H1 (cell line): Measurements from ENCODE around the gene IQCM. TPM values are rescaled to one million over a fixed set of nuclear protein-coding genes. Genes with fewer than 3 reads are reported as not detected.

ENCODE experiments used
- ASH2L ChIP-seq: fragments of 200-600, 300-600 bp; sonication (generic); IDR thresholded peaks from one replicate; pipeline ENCODE4 v1.7.1; 2017; ENCODE audit warnings: low read length
- EZH2 ChIP-seq: fragments of 200-600 bp; sonication (generic); IDR thresholded peaks from 2 replicates; pipeline ENCODE4 v1.7.1; 2012; ENCODE audit warnings: low read depth, mild to moderate bottlenecking, moderate library complexity, low read length, inconsistent platforms; ENCODE audit not compliant: severe bottlenecking
- FOSL1 ChIP-seq: IDR thresholded peaks from 2 replicates; pipeline ENCODE4 v1.6.1; 2011; ENCODE audit warnings: mild to moderate bottlenecking, low read depth, low read length, moderate library complexity; ENCODE audit not compliant: insufficient read depth
- polyA plus RNA-seq, 7 experiments: library from polyadenylated mRNA; depleted of rRNA in 3 of 7; stranded (reverse) in 5 of 7; unstranded in 2 of 7; fragments of >200 nt in 5 of 7; fragments of 200-250 nt in 2 of 7; gene quantifications; 1 replicate in 5 of 7; 2 replicates in 1 of 7; 4 replicates in 1 of 7; pipeline versions ENCODE4 v1.2.1 to v1.2.3, GENCODE V29; 2011 to 2013; ENCODE audit warnings: missing spikeins in 2 of 7, mixed read lengths in 2 of 7
- total RNA-seq: library from RNA; stranded (reverse); fragmentation: NEBNext Ultra II Directional; extraction: Animal tissue kit (Norgen Biotek cat#: 25700); gene quantifications from 2 replicates; pipeline ENCODE4 v1.2.1, GENCODE V29; 2021

IQCM gene
- total and polyA plus RNA-seq, 2 of the 8 experiments (the other 6 are each of a cell fraction or from before 2014, with no cell fraction given): not detected

- TF ChIP-seq ASH2L (no peak), FOSL1 (no peak), EZH2 (no peak)
Measured at GRCh38 chr4:149747646-149748045, 68.0 kb downstream of the IQCM start (continued).
